ENCODE data around the gene ASPHD2. TPM values are rescaled to one million over a fixed set of nuclear protein-coding genes. Genes with fewer than 3 reads are reported as not detected.

Gene ASPHD2
- total RNA-seq, 1 donor from 2014 or later = 4.9 TPM

GRCh38 chr22:26394777-26395176 lies 34.3 kb upstream of the ASPHD2 start:
- TF ChIP-seq, protein P1, sequence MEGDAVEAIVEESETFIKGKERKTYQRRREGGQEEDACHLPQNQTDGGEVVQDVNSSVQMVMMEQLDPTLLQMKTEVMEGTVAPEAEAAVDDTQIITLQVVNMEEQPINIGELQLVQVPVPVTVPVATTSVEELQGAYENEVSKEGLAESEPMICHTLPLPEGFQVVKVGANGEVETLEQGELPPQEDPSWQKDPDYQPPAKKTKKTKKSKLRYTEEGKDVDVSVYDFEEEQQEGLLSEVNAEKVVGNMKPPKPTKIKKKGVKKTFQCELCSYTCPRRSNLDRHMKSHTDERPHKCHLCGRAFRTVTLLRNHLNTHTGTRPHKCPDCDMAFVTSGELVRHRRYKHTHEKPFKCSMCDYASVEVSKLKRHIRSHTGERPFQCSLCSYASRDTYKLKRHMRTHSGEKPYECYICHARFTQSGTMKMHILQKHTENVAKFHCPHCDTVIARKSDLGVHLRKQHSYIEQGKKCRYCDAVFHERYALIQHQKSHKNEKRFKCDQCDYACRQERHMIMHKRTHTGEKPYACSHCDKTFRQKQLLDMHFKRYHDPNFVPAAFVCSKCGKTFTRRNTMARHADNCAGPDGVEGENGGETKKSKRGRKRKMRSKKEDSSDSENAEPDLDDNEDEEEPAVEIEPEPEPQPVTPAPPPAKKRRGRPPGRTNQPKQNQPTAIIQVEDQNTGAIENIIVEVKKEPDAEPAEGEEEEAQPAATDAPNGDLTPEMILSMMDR (IDR thresholded peaks at IDR 0.05) = no peak
- Mint-ChIP-seq H3K36me3 (ENCODE audit: unreplicated experiment) (no peaks in the 10 kb centered on the region), H3K27ac (ENCODE audit: unreplicated experiment) (no peak overlapping the region), H3K4me1 (ENCODE audit: unreplicated experiment) (peaks cover 7% of the 10 kb centered on the region), H3K4me3 (ENCODE audit: unreplicated experiment) (no peak overlapping the region), H3K27me3 (ENCODE audit: unreplicated experiment) (peaks cover 50% of the 10 kb centered on the region), H3K9me3 (ENCODE audit: unreplicated experiment) (no peaks in the 10 kb centered on the region)
- no peak for DNase-seq (ENCODE audit: extremely low spot score, unreplicated experiment)

- Mint-ChIP-seq H3K27ac (ENCODE audit: unreplicated experiment) (no peak overlapping the region), H3K27me3 (ENCODE audit: unreplicated experiment) (peaks cover 44% of the 10 kb centered on the region), H3K4me3 (ENCODE audit: unreplicated experiment) (no peak overlapping the region), H3K9me3 (ENCODE audit: unreplicated experiment) (no peaks in the 10 kb centered on the region), H3K36me3 (ENCODE audit: unreplicated experiment) (no peaks in the 10 kb centered on the region), H3K4me1 (ENCODE audit: unreplicated experiment) (peaks cover 7% of the 10 kb centered on the region)
- no peak for DNase-seq (ENCODE audit: extremely low spot score, unreplicated experiment)
- TF ChIP-seq, protein P1 (IDR thresholded peaks at IDR 0.05) = no peak
Measured at GRCh38 chr22:26395926-26396325, 33.1 kb upstream of the ASPHD2 start.

DNA sequence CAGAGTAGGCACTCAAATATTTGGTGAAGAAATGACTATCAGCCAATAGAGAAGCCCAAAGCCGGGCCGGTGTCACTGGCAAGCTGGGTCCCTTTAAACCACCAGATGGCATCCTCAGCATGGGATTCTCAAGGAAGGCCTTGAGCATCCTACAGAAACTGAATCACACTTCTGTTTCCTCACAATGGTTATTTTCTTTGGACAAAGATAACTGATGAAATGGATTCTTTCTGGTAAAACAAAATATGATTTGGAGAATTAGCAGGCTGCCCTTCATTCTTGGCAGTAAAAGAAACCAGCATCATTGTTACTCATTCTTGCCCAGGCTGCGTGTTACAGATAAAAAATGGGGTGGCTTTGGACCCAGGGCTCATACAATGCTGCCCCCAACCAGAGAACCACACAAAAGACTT lies 30.3 kb upstream of the ASPHD2 start:
- DNase-seq (ENCODE audit: extremely low spot score, unreplicated experiment) = peak; percentile 86
- TF ChIP-seq, protein P1 (IDR thresholded peaks at IDR 0.05) = peak; percentile 92
- Mint-ChIP-seq H3K4me1 (ENCODE audit: unreplicated experiment) (peaks cover 9% of the 10 kb centered on the region), H3K9me3 (ENCODE audit: unreplicated experiment) (no peaks in the 10 kb centered on the region), H3K4me3 (ENCODE audit: unreplicated experiment) (no peak overlapping the region), H3K27ac (ENCODE audit: unreplicated experiment) (no peak overlapping the region), H3K27me3 (ENCODE audit: unreplicated experiment) (peaks cover 41% of the 10 kb centered on the region), H3K36me3 (ENCODE audit: unreplicated experiment) (no peaks in the 10 kb centered on the region)

DNA sequence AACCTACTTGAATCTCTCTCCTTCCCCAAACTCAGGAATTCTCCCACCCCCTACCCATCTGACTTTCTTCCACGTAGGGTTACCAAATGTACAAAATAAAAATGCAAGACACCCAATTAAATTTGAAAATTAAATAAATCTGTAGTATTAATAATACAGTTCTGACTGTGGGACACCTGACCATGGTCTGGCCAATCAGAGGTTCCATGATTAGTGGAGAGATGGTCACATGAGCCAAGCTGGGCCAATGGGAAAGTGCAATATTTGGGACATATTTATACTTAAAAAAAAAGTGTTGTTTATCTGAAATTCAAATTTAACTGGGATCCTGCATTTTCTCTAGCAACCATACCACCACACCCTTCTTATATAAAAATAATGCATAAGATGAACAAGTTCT lies 29.8 kb upstream of the ASPHD2 start:
- Mint-ChIP-seq H3K4me3 (ENCODE audit: unreplicated experiment) (no peak overlapping the region), H3K27ac (ENCODE audit: unreplicated experiment) (no peak overlapping the region), H3K36me3 (ENCODE audit: unreplicated experiment) (no peaks in the 10 kb centered on the region), H3K4me1 (ENCODE audit: unreplicated experiment) (peaks cover 12% of the 10 kb centered on the region), H3K9me3 (ENCODE audit: unreplicated experiment) (no peaks in the 10 kb centered on the region), H3K27me3 (ENCODE audit: unreplicated experiment) (peaks cover 41% of the 10 kb centered on the region)
- DNase-seq (ENCODE audit: extremely low spot score, unreplicated experiment) = no peak
- TF ChIP-seq, protein P1 (IDR thresholded peaks at IDR 0.05) = no peak

GRCh38 chr22:26401726-26402125 lies 27.3 kb upstream of the ASPHD2 start:
- H3K27me3 Mint-ChIP-seq (ENCODE audit: unreplicated experiment) = peaks cover 31% of the 10 kb centered on the region
- H3K27ac Mint-ChIP-seq (ENCODE audit: unreplicated experiment) = no peak overlapping the region
- no peak overlapping the region for H3K4me3 Mint-ChIP-seq (ENCODE audit: unreplicated experiment)
- no peaks in the 10 kb centered on the region for H3K36me3 Mint-ChIP-seq (ENCODE audit: unreplicated experiment)
- peaks cover 19% of the 10 kb centered on the region for H3K4me1 Mint-ChIP-seq (ENCODE audit: unreplicated experiment)
- TF ChIP-seq, protein P1 (IDR thresholded peaks at IDR 0.05) = no peak
- no peaks in the 10 kb centered on the region for H3K9me3 Mint-ChIP-seq (ENCODE audit: unreplicated experiment)
- DNase-seq (ENCODE audit: extremely low spot score, unreplicated experiment) = no peak
